A673 (cell line): ENCODE data around the gene CUL4A.

Source experiments
- EZH2 ChIP-seq: fragments of 200-600 bp; sonication (generic); IDR thresholded peaks from 2 replicates; pipeline ENCODE4 v1.6.1; 2017; ENCODE audit warnings: borderline replicate concordance, low read depth, mild to moderate bottlenecking, mixed read lengths, antibody characterized with exemption, low read length; ENCODE audit not compliant: poor library complexity, severe bottlenecking
- TF ChIP-seq, protein P1 (sequence below): fragments of 300-800, 200-600 bp; sonication (generic); conservative IDR thresholded peaks from 2 replicates; pipeline ENCODE4 v1.5.1; 2017; ENCODE audit warnings: low read depth, mild to moderate bottlenecking, antibody characterized with exemption, low read length, moderate library complexity, mixed read lengths

DNA sequence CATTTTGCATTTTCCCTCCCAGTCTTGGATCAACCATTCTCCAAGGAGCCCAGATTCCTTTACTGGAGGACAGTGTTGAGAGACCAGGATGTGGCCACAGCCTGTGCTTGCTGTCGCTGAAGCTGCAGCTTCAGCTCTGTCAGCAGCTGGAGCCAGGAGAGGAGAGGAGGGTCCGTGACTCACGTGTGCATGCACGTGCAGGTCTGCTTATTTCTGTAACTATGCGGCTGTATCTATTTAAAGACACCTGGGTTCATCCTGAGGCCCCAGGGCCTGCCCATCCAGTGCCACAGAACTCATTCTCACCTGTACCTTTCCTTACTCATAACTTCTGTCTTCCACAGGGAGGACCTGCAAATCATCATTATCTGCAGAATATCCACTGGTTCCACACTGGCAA is 79.5 kb downstream of the CUL4A start:
- TF ChIP-seq, protein P1, sequence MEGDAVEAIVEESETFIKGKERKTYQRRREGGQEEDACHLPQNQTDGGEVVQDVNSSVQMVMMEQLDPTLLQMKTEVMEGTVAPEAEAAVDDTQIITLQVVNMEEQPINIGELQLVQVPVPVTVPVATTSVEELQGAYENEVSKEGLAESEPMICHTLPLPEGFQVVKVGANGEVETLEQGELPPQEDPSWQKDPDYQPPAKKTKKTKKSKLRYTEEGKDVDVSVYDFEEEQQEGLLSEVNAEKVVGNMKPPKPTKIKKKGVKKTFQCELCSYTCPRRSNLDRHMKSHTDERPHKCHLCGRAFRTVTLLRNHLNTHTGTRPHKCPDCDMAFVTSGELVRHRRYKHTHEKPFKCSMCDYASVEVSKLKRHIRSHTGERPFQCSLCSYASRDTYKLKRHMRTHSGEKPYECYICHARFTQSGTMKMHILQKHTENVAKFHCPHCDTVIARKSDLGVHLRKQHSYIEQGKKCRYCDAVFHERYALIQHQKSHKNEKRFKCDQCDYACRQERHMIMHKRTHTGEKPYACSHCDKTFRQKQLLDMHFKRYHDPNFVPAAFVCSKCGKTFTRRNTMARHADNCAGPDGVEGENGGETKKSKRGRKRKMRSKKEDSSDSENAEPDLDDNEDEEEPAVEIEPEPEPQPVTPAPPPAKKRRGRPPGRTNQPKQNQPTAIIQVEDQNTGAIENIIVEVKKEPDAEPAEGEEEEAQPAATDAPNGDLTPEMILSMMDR: no peak
- no peak for TF ChIP-seq EZH2
